ENCODE results near the gene DDIT4.
"Not testable (repeated sequence)": the region's sequence is repeated elsewhere in the genome, so short reads cannot be mapped to it uniquely, and the experiment has no call there.

Gene DDIT4

DNA sequence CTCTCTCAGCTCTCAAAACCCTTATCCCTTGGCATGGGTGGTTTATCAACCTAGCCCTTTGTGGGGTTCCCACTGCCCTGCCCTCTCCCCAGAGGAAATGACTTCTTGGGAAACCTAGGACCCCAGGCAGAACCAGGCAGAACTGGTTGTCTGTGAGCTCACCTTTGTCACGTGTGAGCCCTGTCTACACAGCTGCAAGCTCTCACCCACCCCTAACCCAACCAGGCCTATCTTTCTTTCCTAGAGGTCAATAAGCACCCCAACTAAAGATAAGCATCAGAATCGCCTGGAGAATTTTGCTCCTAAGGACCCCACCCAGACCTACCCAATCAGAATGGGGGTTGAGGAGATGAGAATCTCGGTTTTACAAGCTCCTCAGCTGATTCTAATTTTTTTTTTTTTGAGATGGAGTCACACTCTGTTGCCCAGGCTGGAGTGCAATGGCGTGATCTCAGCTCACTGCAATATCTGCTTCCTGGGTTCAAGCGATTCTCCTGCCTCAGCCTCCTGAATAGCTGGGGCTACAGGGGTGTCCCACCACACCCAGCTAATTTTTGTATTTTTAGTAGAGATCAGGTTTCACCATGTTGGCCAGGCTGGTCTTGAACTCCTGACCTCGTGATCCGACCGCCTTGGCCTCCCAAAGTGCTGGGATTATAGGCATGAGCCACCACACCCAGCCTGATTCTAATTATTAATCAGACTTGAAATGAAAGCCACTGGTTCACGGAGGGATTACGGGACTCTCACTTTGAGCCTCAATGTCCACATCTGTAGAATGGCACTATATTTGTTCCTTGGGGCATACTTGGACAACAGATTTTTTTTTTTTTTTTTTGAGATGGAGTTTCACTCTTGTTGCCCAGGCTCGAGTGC, 7.5 kb upstream of the DDIT4 start:
- no peak for FAIRE-seq
- no peak for TF ChIP-seq POU2F2 (IDR thresholded peaks at IDR 0.05; ENCODE audit: low read depth, low read length)
- no peak for TF ChIP-seq POLR2AphosphoS5 (IDR thresholded peaks at IDR 0.05; ENCODE audit: low read depth, low read length)
- TF ChIP-seq PAX5 (IDR thresholded peaks at IDR 0.05; ENCODE audit: insufficient read depth, low read length, severe bottlenecking): no peak
- no peak for TF ChIP-seq POLR2A (IDR thresholded peaks at IDR 0.05; ENCODE audit: low read depth, low read length)
- DNase-seq (ENCODE audit: insufficient read length, low spot score): no peak

DNA sequence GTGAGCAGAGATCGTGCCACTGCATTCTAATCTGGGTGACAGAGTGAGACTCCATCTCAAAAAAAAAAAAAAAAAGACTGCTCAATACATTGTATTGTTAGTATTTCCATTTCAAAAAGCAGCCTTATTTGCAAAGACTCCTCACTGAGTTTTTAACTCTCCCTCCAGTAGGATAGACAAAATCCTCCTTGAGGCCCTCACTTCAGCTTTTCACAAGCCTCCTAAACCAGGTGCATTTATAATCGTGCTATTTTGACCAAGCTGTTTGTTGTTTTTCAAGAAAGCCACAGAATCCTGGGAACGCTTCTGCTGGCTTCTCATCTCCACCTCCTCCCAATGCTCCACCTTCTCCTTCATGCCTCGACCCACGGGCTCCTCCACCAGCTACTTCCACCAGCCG, 6.3 kb upstream of the DDIT4 start:
- FAIRE-seq: no peak
- no peak for DNase-seq (ENCODE audit: insufficient read length, low spot score)
- TF ChIP-seq PAX5 (IDR thresholded peaks at IDR 0.05; ENCODE audit: insufficient read depth, low read length, severe bottlenecking): no peak
- TF ChIP-seq SPI1 (IDR thresholded peaks at IDR 0.05; ENCODE audit: low read depth, low read length): no peak
- no peak for TF ChIP-seq POU2F2 (IDR thresholded peaks at IDR 0.05; ENCODE audit: low read depth, low read length)
- no peak for TF ChIP-seq POLR2A (IDR thresholded peaks at IDR 0.05; ENCODE audit: low read depth, low read length)
- no peak for TF ChIP-seq TAF1 (IDR thresholded peaks at IDR 0.05; ENCODE audit: low read depth, low read length)
- no peak for TF ChIP-seq POLR2AphosphoS5 (IDR thresholded peaks at IDR 0.05; ENCODE audit: low read depth, low read length)

DNA sequence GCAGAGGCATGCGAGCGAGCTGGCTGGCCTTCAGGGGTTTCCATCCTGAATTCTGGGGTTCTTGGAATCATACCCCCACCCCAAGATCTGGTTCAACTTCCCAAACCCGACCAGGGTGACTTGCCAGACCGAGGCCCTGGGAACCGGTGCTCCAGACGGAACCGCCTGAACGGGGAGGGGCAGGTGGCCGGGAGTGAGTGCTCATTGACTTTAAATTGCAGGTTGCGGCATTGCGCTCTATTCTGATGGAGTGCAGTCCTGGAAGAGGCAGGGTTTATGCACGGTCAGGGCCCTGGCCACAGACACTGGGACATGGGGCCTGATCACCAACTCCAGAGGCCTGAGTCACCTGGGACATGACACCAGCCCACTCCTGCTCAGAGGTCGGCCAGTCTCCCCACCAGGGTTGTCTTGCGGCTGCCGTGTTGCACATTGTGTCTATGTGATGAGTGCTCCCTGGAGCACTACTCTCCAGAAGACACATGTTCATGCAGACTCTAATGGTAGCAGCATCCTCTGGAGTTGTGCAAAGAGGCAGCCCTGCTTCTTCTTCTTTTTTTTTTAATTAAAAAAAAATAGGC, 5.8 kb upstream of the DDIT4 start:
- FAIRE-seq: no peak
- TF ChIP-seq PAX5 (IDR thresholded peaks at IDR 0.05; ENCODE audit: insufficient read depth, low read length, severe bottlenecking) (no peak), POLR2AphosphoS5 (IDR thresholded peaks at IDR 0.05; ENCODE audit: low read depth, low read length) (no peak), TAF1 (IDR thresholded peaks at IDR 0.05; ENCODE audit: low read depth, low read length) (no peak)
- DNase-seq (ENCODE audit: insufficient read length, low spot score): no peak

DNA sequence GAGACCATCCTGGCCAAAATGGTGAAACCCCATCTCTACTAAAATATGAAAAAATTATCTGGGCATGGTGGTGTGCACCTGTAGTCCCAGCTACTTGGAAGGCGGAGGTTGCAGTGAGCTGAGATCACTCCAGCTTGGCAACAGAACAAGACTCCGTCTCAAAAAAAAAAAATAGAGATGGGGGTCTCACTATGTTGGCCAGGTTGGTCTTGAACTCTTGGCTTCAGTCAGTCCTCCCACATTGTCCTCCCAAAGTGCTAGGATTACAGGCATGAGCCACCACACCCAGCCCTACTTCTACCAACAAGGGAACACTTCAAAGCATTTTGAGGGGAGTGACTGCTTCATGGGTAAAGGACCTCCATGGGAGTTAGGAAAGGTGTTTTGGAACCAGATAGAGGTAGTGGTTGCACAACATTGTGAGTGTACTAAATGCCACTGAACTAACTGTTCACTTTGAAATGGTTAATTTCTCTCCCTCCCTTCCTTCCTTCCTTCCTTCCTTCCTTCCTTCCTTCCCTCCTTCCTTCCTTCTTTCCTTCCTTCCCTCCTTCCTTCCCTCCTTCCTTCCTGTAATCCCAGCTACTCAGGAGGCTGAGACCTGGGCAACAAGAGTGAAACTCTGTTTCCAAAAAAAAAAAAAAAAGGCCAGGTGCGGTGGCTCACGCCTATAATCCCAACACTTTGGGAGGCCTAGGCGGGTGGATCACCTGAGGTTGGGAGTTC, 5.1 kb upstream of the DDIT4 start:
- not testable (repeated sequence) for DNase-seq (ENCODE audit: insufficient read length, low spot score); FAIRE-seq

DNA sequence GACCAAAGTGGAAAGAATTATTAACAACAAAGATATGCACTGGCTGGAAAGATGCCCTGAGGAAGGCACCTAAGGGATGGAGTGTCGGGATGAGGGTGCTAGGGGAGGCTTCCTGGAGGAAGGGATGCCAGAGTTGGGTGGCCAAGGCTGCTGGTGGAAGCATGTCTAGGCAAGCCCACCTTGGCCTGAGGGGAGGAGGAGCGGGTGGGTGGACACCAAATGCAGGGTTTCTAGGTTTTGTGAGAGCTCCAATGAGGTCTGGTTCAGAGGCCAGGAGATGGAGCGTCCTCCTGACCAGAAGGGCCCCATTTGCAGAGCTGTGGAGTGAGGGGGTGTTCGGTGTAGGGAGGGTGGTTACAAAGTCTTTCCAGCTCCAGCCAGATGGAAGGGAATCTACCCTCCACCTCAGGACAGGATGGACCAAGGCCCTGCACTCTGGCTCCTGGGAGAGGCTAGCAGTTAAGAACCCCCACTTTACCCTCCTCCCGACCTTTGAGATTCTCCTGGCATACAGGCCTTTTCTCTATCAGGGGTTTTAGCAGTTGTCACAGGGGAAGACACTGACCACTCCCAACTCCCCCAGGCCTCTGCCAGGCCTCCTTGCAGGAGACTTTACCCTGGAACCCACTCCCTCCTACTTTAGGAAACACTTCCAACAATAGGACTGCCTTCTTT, 3.0 kb upstream of the DDIT4 start:
- DNase-seq (ENCODE audit: insufficient read length, low spot score) (no peak), FAIRE-seq (no peak)
- no peak for TF ChIP-seq POLR2A (IDR thresholded peaks at IDR 0.05; ENCODE audit: low read depth, low read length)
- TF ChIP-seq PAX5 (IDR thresholded peaks at IDR 0.05; ENCODE audit: insufficient read depth, low read length, severe bottlenecking): no peak
- TF ChIP-seq POU2F2 (IDR thresholded peaks at IDR 0.05; ENCODE audit: low read depth, low read length): no peak
- no peak for TF ChIP-seq POLR2AphosphoS5 (IDR thresholded peaks at IDR 0.05; ENCODE audit: low read depth, low read length)
- no peak for TF ChIP-seq SPI1 (IDR thresholded peaks at IDR 0.05; ENCODE audit: low read depth, low read length)
- no peak for TF ChIP-seq TAF1 (IDR thresholded peaks at IDR 0.05; ENCODE audit: low read depth, low read length)

DNA sequence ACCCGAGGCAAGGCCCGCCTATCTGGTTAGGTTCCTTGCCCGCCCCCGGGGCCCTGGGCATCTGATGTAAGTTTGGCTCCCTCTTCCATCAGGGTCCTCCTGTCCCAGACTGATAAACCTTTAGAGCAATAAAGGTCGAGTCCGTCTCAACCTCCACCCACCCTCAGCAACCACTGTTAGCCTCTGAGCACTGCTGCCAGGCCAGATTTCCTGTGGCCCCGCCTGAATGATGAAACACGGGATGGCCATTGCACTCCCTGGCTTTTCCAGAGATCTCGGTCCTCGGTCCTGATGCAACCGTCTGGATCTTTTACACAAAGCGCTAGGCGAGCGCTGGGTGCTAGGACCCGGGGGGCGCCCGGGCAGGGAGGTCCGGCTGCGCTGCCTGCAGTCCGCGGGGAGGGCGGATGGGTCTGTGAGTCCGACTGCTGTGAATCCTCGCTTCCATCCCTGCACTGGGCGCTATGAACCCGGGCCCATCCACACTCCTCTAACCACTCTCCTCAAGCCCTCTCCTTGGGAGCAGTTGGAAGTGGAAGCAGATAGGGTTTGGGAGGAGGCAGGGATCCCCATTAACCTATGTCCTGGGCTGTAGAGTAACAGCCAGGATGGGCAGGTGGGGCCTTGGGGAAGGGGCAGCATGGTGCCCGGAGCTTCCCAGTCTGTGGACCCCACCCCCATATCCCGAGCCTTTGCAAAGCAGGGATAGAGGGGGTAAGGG, 875 bp upstream of the DDIT4 start:
- DNase-seq (ENCODE audit: insufficient read length, low spot score) (peak; percentile 66), FAIRE-seq (peak; percentile 55)
- TF ChIP-seq TAF1 (IDR thresholded peaks at IDR 0.05; ENCODE audit: low read depth, low read length) (0 out of 2 replicates have a peak, but pooled peaks have one; percentile 41), PAX5 (IDR thresholded peaks at IDR 0.05; ENCODE audit: insufficient read depth, low read length, severe bottlenecking) (no peak)

DNA sequence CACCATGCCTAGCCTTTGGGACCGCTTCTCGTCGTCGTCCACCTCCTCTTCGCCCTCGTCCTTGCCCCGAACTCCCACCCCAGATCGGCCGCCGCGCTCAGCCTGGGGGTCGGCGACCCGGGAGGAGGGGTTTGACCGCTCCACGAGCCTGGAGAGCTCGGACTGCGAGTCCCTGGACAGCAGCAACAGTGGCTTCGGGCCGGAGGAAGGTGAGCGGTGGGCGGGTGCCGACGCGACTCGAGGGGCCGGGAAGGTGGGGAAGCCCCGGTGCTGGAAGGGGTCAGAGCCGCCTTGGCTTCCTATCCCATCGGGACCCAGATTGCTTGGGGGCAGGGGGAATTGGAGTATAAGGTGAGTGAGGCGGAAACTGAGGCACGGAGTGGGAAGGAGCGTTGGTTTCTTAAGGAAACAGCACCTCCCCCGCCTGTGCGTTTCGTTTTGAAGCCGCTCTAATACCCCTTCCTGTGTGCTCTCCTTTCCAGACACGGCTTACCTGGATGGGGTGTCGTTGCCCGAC, 547 bp downstream of the DDIT4 start:
- TF ChIP-seq TAF1 (IDR thresholded peaks at IDR 0.05; ENCODE audit: low read depth, low read length) (no peak), POU2F2 (IDR thresholded peaks at IDR 0.05; ENCODE audit: low read depth, low read length) (no peak), POLR2AphosphoS5 (IDR thresholded peaks at IDR 0.05; ENCODE audit: low read depth, low read length) (no peak; the same call in 1 of the 2 replicates), SPI1 (IDR thresholded peaks at IDR 0.05; ENCODE audit: low read depth, low read length) (no peak), POLR2A (IDR thresholded peaks at IDR 0.05; ENCODE audit: low read depth, low read length) (no peak), PAX5 (IDR thresholded peaks at IDR 0.05; ENCODE audit: insufficient read depth, low read length, severe bottlenecking) (no peak)
- DNase-seq (ENCODE audit: insufficient read length, low spot score) (no peak), FAIRE-seq (no peak)

DNA sequence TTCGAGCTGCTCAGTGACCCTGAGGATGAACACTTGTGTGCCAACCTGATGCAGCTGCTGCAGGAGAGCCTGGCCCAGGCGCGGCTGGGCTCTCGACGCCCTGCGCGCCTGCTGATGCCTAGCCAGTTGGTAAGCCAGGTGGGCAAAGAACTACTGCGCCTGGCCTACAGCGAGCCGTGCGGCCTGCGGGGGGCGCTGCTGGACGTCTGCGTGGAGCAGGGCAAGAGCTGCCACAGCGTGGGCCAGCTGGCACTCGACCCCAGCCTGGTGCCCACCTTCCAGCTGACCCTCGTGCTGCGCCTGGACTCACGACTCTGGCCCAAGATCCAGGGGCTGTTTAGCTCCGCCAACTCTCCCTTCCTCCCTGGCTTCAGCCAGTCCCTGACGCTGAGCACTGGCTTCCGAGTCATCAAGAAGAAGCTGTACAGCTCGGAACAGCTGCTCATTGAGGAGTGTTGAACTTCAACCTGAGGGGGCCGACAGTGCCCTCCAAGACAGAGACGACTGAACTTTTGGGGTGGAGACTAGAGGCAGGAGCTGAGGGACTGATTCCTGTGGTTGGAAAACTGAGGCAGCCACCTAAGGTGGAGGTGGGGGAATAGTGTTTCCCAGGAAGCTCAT, 1.1 kb downstream of the DDIT4 start:
- peak; percentile 78 for FAIRE-seq
- peak; percentile 56 for DNase-seq (ENCODE audit: insufficient read length, low spot score)
- TF ChIP-seq POU2F2 (IDR thresholded peaks at IDR 0.05; ENCODE audit: low read depth, low read length): no peak
- TF ChIP-seq PAX5 (IDR thresholded peaks at IDR 0.05; ENCODE audit: insufficient read depth, low read length, severe bottlenecking): no peak
- no peak for TF ChIP-seq POLR2AphosphoS5 (IDR thresholded peaks at IDR 0.05; ENCODE audit: low read depth, low read length)
- peak; percentile 30; the same call in 1 of the 2 replicates for TF ChIP-seq POLR2A (IDR thresholded peaks at IDR 0.05; ENCODE audit: low read depth, low read length)
